Hepatocyte (in vitro differentiated cells): ENCODE measurements around the gene FHDC1.

ENCODE experiments used
- EZH2phosphoT487 ChIP-seq: fragments of 200-600 bp; sonication (generic); IDR thresholded peaks from one replicate; pipeline ENCODE4 v1.6.1; 2018; ENCODE audit warnings: antibody characterized with exemption, mild to moderate bottlenecking, low read depth, moderate library complexity; ENCODE audit not compliant: unreplicated experiment, severe bottlenecking
- TF ChIP-seq, protein P1 (sequence below): fragments of 200-600 bp; sonication (generic); IDR thresholded peaks from 2 replicates; pipeline ENCODE4 v1.5.1; 2016; ENCODE audit warnings: antibody characterized with exemption, mild to moderate bottlenecking; ENCODE audit not compliant: poor library complexity

DNA sequence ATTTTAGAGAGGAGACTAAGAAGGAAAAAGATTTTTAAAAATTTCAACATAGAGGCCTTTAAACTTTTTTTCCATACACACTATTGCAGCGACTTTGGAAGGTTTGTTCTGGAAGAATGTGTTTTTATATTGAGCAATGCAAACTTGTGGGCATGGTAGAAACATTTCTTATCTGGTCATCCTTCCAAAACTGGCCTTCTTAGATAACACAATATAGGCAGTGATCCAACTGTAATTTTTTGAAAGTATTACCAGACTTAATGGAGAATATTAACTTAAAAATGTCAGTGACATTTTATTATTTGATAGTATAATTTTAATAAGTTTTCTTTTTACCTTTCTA is 25.6 kb downstream of the FHDC1 start:
- TF ChIP-seq, protein P1, sequence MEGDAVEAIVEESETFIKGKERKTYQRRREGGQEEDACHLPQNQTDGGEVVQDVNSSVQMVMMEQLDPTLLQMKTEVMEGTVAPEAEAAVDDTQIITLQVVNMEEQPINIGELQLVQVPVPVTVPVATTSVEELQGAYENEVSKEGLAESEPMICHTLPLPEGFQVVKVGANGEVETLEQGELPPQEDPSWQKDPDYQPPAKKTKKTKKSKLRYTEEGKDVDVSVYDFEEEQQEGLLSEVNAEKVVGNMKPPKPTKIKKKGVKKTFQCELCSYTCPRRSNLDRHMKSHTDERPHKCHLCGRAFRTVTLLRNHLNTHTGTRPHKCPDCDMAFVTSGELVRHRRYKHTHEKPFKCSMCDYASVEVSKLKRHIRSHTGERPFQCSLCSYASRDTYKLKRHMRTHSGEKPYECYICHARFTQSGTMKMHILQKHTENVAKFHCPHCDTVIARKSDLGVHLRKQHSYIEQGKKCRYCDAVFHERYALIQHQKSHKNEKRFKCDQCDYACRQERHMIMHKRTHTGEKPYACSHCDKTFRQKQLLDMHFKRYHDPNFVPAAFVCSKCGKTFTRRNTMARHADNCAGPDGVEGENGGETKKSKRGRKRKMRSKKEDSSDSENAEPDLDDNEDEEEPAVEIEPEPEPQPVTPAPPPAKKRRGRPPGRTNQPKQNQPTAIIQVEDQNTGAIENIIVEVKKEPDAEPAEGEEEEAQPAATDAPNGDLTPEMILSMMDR, result no peak
- no peak for TF ChIP-seq EZH2phosphoT487
